A549 (cell line): Measurements from ENCODE around the gene CASP1. TPM values are rescaled to one million over a fixed set of nuclear protein-coding genes. Genes with fewer than 3 reads are reported as not detected.
"Not testable (repeated sequence)": the region's sequence is repeated elsewhere in the genome, so short reads cannot be mapped to it uniquely, and the experiment has no call there.

Experiments used
- ATAC-seq, 2 experiments: fragments of 200-7000 bp in 1 of 2; fragments of >200 bp in 1 of 2; cut with Nextera tagmentation in 1 of 2; cut with Tn5 transposase in 1 of 2; 3 replicates each; pipeline versions ENCODE4 v1.8.0 to v1.9.1; 2018 to 2020; ENCODE audit warnings: mild to moderate bottlenecking in 1 of 2, moderate library complexity in 1 of 2
- CTCF ChIA-PET: fragments of 300-600 bp; sonication (Branson Sonifier 250); formaldehyde crosslinking; extraction: SDS; loops from one replicate; lab custom pipeline; 2021; ENCODE audit warnings: antibody characterized with exemption, inconsistent platforms; lab: Yijun Ruan, JAX
- POLR2A ChIA-PET: fragments of 350-600 bp; formaldehyde crosslinking; extraction: SDS; loops from one replicate; lab custom pipeline; 2021; ENCODE audit warnings: antibody characterized with exemption, inconsistent platforms; lab: Yijun Ruan, JAX
- DNase-seq, 2 experiments: peaks; one replicate each; pipeline versions ENCODE4 v3.0.0 to v3.0.0-alpha.2; 2011 to 2016; ENCODE audit warnings: low read depth in 1 of 2, low spot score in 1 of 2
- FAIRE-seq: peaks from 2 replicates; lab custom pipeline; 2011; peaks lifted over from hg19 to GRCh38; lab: Jason Lieb, UNC
- H3K27ac ChIP-seq, 2 experiments: fragments of >200 bp; sonication (Bioruptor Twin); formaldehyde crosslinking; 3 replicates each; pipeline ENCODE4 v1.5.1; 2016 to 2017
- H3K4me1 ChIP-seq: fragments of >200 bp; sonication (Bioruptor Twin); formaldehyde crosslinking; 3 replicates; pipeline ENCODE4 v1.6.1; 2016
- H3K4me2 ChIP-seq: fragments of >200 bp; sonication (Bioruptor Twin); formaldehyde crosslinking; 3 replicates; pipeline ENCODE4 v1.6.1; 2016
- H3K4me3 ChIP-seq: fragments of >200 bp; sonication (Bioruptor Twin); formaldehyde crosslinking; 3 replicates; pipeline ENCODE4 v1.5.1; 2016
- H3K9me3 ChIP-seq: fragments of >200 bp; sonication (Bioruptor Twin); formaldehyde crosslinking; 3 replicates; pipeline ENCODE4 v1.6.1; 2016
- CBX8 ChIP-seq: fragments of 200-600 bp; sonication (generic); IDR thresholded peaks from 2 replicates; pipeline ENCODE4 v1.6.1; 2016
- CHD2 ChIP-seq: fragments of 150-350 bp; IDR thresholded peaks from 2 replicates; pipeline ENCODE4 v1.6.1; 2014; ENCODE audit warnings: low read length; ENCODE audit not compliant: partially characterized antibody
- ESRRA ChIP-seq: fragments of 150-350 bp; IDR thresholded peaks from 2 replicates; pipeline ENCODE4 v1.6.1; 2014; ENCODE audit warnings: mild to moderate bottlenecking, low read length, borderline replicate concordance
- FOSL2 ChIP-seq, 2 experiments: fragments of 450-650 bp in 1 of 2; fragments of >200 bp in 1 of 2; sonication (Bioruptor Twin) in 1 of 2; formaldehyde crosslinking; IDR thresholded peaks; 2 replicates each; pipeline versions ENCODE4 v1.5.0 to v1.6.1; 2016 to 2020; ENCODE audit warnings: mild to moderate bottlenecking in 1 of 2, moderate library complexity in 1 of 2
- HDAC2 ChIP-seq: fragments of 200-600 bp; sonication (generic); IDR thresholded peaks from 2 replicates; pipeline ENCODE4 v1.6.1; 2016
- HOXA7 ChIP-seq: fragments of 250-450 bp; sonication (Bioruptor Pico); IDR thresholded peaks from 2 replicates; pipeline ENCODE4 v1.5.0; 2020; ENCODE audit warnings: mild to moderate bottlenecking, moderate library complexity
- HOXB13 ChIP-seq: fragments of 250-450 bp; sonication (Bioruptor Pico); IDR thresholded peaks from 2 replicates; pipeline ENCODE4 v1.5.0; 2020; ENCODE audit warnings: low read depth, mild to moderate bottlenecking, moderate library complexity
- KDM5A ChIP-seq: fragments of 200-600 bp; sonication (generic); IDR thresholded peaks from 2 replicates; pipeline ENCODE4 v1.6.1; 2016; ENCODE audit warnings: antibody characterized with exemption, mild to moderate bottlenecking
- MAZ ChIP-seq: fragments of 150-350 bp; IDR thresholded peaks from 2 replicates; pipeline ENCODE4 v1.6.1; 2014; ENCODE audit warnings: antibody characterized with exemption, low read depth, low read length, borderline replicate concordance
- NFE2L2 ChIP-seq: fragments of 150-350 bp; conservative IDR thresholded peaks from 2 replicates; pipeline ENCODE4 v1.6.1; 2014; ENCODE audit warnings: low read length
- POLR2A ChIP-seq: IDR thresholded peaks from 2 replicates; pipeline ENCODE4 v1.6.1; 2012; ENCODE audit warnings: mild to moderate bottlenecking, low read length
- RAD21 ChIP-seq, 2 experiments: fragments of >200 bp in 1 of 2; sonication (Bioruptor Twin) in 1 of 2; formaldehyde crosslinking in 1 of 2; IDR thresholded peaks in 1 of 2; conservative IDR thresholded peaks in 1 of 2; 2 replicates in 1 of 2; 3 replicates in 1 of 2; pipeline ENCODE4 v1.6.1; 2012 to 2018; ENCODE audit warnings: inconsistent platforms in 1 of 2
- RCOR1 ChIP-seq: fragments of 150-350 bp; IDR thresholded peaks from 2 replicates; pipeline ENCODE4 v1.6.1; 2014; ENCODE audit warnings: antibody characterized with exemption, low read length, low read depth
- RFX5 ChIP-seq: fragments of 450-650 bp; IDR thresholded peaks from 2 replicates; pipeline ENCODE4 v1.7.1; 2014; ENCODE audit warnings: antibody characterized with exemption, mild to moderate bottlenecking, moderate library complexity
- SREBF2 ChIP-seq: fragments of 450-650 bp; IDR thresholded peaks from 2 replicates; pipeline ENCODE4 v1.6.1; 2014; ENCODE audit warnings: mild to moderate bottlenecking, moderate library complexity
- TFCP2L1 ChIP-seq: fragments of 250-450 bp; sonication (Bioruptor Pico); IDR thresholded peaks from 2 replicates; pipeline ENCODE4 v1.5.0; 2021; ENCODE audit warnings: mild to moderate bottlenecking
- ZC3H11A ChIP-seq: fragments of 450-650 bp; IDR thresholded peaks from 2 replicates; pipeline ENCODE4 v1.6.1; 2014; ENCODE audit warnings: antibody characterized with exemption, mild to moderate bottlenecking
- ZNF302 ChIP-seq: fragments of 250-450 bp; sonication (Bioruptor Pico); IDR thresholded peaks from 2 replicates; pipeline ENCODE4 v1.9.0; 2021; ENCODE audit warnings: inconsistent platforms, mild to moderate bottlenecking, moderate library complexity
- WGBS: methylation state at CpG from one replicate; pipeline ENCODE4 v1.1.6; 2017; ENCODE audit errors: missing lambda C conversion rate; 5-methylcytosine and 5-hydroxymethylcytosine counted together
- polyA plus RNA-seq, 4 experiments: library from polyadenylated mRNA; depleted of rRNA in 3 of 4; stranded (reverse); fragments of >200 nt; fragmentation: RNase III in 1 of 4; extraction: RNeasy Plus Mini Kit Qiagen cat#74134 plus additional on column Dnase treatment in 1 of 4; gene quantifications; 2 replicates in 3 of 4; 3 replicates in 1 of 4; pipeline ENCODE4 v1.2.3, GENCODE V29; 2011 to 2017
- TF ChIP-seq, protein P1 (sequence below): fragments of >200 bp; sonication (Bioruptor Twin); formaldehyde crosslinking; IDR thresholded peaks from 2 replicates; pipeline ENCODE4 v1.6.1; 2016
- TF ChIP-seq, protein P2 (sequence below): IDR thresholded peaks from 2 replicates; pipeline ENCODE4 v1.6.1; 2012
- TF ChIP-seq, protein P3 (sequence below): fragments of 150-350 bp; IDR thresholded peaks from 2 replicates; pipeline ENCODE4 v1.6.1; 2014; ENCODE audit warnings: low read depth, mild to moderate bottlenecking, low read length
- TF ChIP-seq, protein P4 (sequence below): IDR thresholded peaks from 2 replicates; pipeline ENCODE4 v1.6.1; 2012; ENCODE audit warnings: low read depth, borderline replicate concordance
- TF ChIP-seq, protein P5 (sequence below): fragments of 450-650 bp; IDR thresholded peaks from 2 replicates; pipeline ENCODE4 v1.6.1; 2014; ENCODE audit warnings: antibody characterized with exemption
- TF ChIP-seq, protein P6 (sequence below): fragments of 250-450 bp; sonication (Bioruptor Pico); IDR thresholded peaks from 2 replicates; pipeline ENCODE4 v1.5.0; 2021; ENCODE audit warnings: mild to moderate bottlenecking, moderate library complexity, borderline replicate concordance

The CASP1 gene
- polyA plus RNA-seq, 2 of the 4 experiments (the other 2 are of a cell fraction) = 0.06 to 0.15 TPM

DNA sequence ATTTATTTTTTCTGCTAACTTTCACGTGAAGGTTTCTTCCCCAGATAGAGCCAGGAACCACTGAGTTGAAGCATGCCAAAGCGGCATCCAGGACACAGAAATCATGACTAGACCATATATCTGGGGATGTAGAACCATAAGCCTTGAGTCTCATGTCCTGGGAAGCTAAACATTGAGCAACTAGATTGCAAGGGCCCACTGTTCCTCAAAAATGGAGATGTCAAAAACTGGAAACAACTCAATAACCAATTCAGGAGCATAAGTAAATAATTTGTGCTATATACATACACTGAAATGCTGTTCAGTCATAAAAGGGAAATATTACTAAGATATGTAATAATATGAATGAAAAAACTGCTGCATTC, 39.2 kb upstream of the CASP1 start (continued):
- TF ChIP-seq FOSL2 (IDR thresholded peaks at IDR 0.05) (no peak), FOSL2 (CRISPR knock-in tag; IDR thresholded peaks at IDR 0.05) (no peak), MAZ (no peak), KDM5A (no peak), NFE2L2 (no peak), SREBF2 (no peak)
- TF ChIP-seq, protein P1, sequence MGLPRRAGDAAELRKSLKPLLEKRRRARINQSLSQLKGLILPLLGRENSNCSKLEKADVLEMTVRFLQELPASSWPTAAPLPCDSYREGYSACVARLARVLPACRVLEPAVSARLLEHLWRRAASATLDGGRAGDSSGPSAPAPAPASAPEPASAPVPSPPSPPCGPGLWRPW = no peak
- TF ChIP-seq, protein P2, sequence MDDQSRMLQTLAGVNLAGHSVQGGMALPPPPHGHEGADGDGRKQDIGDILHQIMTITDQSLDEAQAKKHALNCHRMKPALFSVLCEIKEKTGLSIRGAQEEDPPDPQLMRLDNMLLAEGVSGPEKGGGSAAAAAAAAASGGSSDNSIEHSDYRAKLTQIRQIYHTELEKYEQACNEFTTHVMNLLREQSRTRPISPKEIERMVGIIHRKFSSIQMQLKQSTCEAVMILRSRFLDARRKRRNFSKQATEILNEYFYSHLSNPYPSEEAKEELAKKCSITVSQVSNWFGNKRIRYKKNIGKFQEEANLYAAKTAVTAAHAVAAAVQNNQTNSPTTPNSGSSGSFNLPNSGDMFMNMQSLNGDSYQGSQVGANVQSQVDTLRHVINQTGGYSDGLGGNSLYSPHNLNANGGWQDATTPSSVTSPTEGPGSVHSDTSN = no peak

DNA sequence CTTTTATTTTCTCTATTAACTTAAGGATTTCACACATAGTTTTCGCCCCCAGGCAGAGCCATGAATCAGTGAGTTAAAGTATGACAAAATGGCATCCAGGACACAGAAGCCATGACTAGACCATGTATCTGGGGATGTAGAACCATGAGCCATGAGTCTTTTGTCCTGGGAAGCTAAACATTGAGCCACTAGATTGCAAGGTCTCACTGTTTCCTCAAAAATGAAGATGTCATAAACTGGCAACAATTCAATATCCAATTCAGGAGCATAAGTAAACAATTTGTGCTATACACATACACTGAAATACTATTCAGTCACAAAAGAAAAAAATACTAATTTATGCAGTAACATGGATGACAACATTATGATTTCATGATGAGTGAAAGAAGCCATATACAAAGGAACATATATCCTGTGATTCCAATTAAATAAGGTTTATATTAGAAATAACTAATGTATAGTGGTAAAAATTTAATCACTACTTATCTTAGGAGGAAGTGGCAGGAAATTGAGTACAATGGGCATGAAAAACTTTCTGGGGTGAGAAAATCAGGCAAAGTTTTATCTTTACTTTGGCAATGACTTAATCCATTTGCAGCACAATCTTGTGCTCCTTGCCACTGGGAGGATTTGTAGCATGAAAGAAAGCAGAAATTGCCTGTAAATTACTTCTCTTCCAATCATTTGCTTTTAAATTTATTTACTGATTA, 38.7 kb upstream of the CASP1 start:
- 44% methylated on average over 1 of the region's 1 CpG for WGBS
- no peak for TF ChIP-seq ZNF302 (CRISPR knock-in tag)
- TF ChIP-seq CHD2 = no peak
- no peak for TF ChIP-seq TFCP2L1 (CRISPR knock-in tag)
- no peak for TF ChIP-seq POLR2A
- TF ChIP-seq HOXA7 = no peak
- TF ChIP-seq RAD21 (conservative IDR thresholded peaks at IDR 0.05 in 1 of 2, IDR thresholded peaks at IDR 0.05 in 1 of 2) = no peak
- no peak for TF ChIP-seq ZC3H11A
- TF ChIP-seq, protein P3, sequence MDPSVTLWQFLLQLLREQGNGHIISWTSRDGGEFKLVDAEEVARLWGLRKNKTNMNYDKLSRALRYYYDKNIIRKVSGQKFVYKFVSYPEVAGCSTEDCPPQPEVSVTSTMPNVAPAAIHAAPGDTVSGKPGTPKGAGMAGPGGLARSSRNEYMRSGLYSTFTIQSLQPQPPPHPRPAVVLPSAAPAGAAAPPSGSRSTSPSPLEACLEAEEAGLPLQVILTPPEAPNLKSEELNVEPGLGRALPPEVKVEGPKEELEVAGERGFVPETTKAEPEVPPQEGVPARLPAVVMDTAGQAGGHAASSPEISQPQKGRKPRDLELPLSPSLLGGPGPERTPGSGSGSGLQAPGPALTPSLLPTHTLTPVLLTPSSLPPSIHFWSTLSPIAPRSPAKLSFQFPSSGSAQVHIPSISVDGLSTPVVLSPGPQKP = no peak
- no peak for TF ChIP-seq NFE2L2
- no peak for TF ChIP-seq ESRRA
- no peak for TF ChIP-seq CBX8
- TF ChIP-seq, protein P4, sequence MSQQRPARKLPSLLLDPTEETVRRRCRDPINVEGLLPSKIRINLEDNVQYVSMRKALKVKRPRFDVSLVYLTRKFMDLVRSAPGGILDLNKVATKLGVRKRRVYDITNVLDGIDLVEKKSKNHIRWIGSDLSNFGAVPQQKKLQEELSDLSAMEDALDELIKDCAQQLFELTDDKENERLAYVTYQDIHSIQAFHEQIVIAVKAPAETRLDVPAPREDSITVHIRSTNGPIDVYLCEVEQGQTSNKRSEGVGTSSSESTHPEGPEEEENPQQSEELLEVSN = no peak
- TF ChIP-seq RCOR1 = no peak
- TF ChIP-seq HOXB13 (CRISPR knock-in tag) = no peak
- TF ChIP-seq SREBF2 = no peak
- TF ChIP-seq, protein P2 = no peak
- TF ChIP-seq, protein P5, sequence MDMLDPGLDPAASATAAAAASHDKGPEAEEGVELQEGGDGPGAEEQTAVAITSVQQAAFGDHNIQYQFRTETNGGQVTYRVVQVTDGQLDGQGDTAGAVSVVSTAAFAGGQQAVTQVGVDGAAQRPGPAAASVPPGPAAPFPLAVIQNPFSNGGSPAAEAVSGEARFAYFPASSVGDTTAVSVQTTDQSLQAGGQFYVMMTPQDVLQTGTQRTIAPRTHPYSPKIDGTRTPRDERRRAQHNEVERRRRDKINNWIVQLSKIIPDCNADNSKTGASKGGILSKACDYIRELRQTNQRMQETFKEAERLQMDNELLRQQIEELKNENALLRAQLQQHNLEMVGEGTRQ = no peak
- TF ChIP-seq, protein P6, sequence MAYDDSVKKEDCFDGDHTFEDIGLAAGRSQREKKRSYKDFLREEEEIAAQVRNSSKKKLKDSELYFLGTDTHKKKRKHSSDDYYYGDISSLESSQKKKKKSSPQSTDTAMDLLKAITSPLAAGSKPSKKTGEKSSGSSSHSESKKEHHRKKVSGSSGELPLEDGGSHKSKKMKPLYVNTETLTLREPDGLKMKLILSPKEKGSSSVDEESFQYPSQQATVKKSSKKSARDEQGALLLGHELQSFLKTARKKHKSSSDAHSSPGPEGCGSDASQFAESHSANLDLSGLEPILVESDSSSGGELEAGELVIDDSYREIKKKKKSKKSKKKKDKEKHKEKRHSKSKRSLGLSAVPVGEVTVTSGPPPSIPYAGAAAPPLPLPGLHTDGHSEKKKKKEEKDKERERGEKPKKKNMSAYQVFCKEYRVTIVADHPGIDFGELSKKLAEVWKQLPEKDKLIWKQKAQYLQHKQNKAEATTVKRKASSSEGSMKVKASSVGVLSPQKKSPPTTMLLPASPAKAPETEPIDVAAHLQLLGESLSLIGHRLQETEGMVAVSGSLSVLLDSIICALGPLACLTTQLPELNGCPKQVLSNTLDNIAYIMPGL (CRISPR knock-in tag) = no peak
- no peak for TF ChIP-seq HDAC2
- TF ChIP-seq RFX5 = no peak
- ATAC-seq (no peak), DNase-seq (no peak), FAIRE-seq (no peak)
- ChIA-PET POLR2A (no interaction called here), CTCF (no interaction called here)
- Histone ChIP-seq H3K9me3 (no peaks in the 10 kb centered on the region), H3K4me3 (no peak overlapping the region), H3K4me2 (no peak overlapping the region), H3K4me1 (no peaks in the 10 kb centered on the region), H3K27ac (no peak overlapping the region)

DNA sequence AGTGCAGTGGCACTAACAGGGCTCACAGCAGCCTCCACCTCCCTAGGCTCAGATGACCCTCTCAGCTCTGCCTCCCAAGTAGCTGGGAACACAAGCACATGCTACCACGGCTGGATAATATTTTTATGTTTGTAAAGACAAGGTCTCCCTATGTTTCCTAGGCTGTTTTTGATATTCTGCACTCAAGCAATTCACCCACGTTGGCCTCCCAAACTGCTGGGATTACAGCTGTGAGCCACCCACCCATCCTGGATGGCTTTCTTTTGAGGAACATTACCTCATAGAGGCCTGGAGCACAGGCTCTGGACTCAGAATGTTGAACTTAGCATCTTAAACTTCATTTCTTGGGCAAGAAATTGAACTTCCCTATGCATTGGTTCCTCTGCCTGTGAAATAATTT, 37.1 kb upstream of the CASP1 start:
- H3K4me2 ChIP-seq, H3K9me3 ChIP-seq, FAIRE-seq, DNase-seq, H3K4me3 ChIP-seq, POLR2A ChIA-PET, H3K4me1 ChIP-seq, H3K27ac ChIP-seq, ATAC-seq, CTCF ChIA-PET: not testable (repeated sequence)
- 29% methylated on average over 1 of the region's 2 CpGs for WGBS
